Measurements from ENCODE around the gene KCTD4.
A peak's percentile ranks its signal among the peaks of the same experiment; 100 is the strongest.
"Not testable (repeated sequence)": the region's sequence is repeated elsewhere in the genome, so short reads cannot be mapped to it uniquely, and the experiment has no call there.

The KCTD4 gene

GRCh38 chr13:45216193-45216592 lies 15.3 kb upstream of the KCTD4 start:
- no peak for DNase-seq

- DNase-seq, result no peak
These were observed 14.7 kb upstream of the KCTD4 start for GRCh38 chr13:45215392-45216077.

- no peak for DNase-seq
These were observed 8.4 kb upstream of the KCTD4 start for GRCh38 chr13:45209229-45209628.

- no peak for DNase-seq
These were observed 7.3 kb upstream of the KCTD4 start for GRCh38 chr13:45208132-45208531.

GRCh38 chr13:45207319-45207718 lies 6.5 kb upstream of the KCTD4 start:
- peak in 1 of 51 donors; percentile 39 for DNase-seq

GRCh38 chr13:45206340-45206739 lies 5.5 kb upstream of the KCTD4 start:
- no peak for DNase-seq

GRCh38 chr13:45205124-45205523 lies 4.3 kb upstream of the KCTD4 start:
- no peak for DNase-seq

GRCh38 chr13:45199711-45200110 lies 1.1 kb downstream of the KCTD4 start:
- DNase-seq, result no peak

- DNase-seq, result no peak
These were observed 1.9 kb downstream of the KCTD4 start for GRCh38 chr13:45198924-45199323.

- no peak for DNase-seq
These were observed 2.8 kb downstream of the KCTD4 start for GRCh38 chr13:45198041-45198440.

GRCh38 chr13:45196622-45197021 lies 4.2 kb downstream of the KCTD4 start:
- DNase-seq, result no peak

- DNase-seq, result no peak
These were observed 4.7 kb downstream of the KCTD4 start for GRCh38 chr13:45196096-45196495.

- DNase-seq, result peak in 1 of 51 donors; percentile 44
These were observed 5.4 kb downstream of the KCTD4 start for GRCh38 chr13:45195421-45195820.

- peak in 42 of 51 donors; percentile 3 to 90 (median 58) for DNase-seq
These were observed 6.5 kb downstream of the KCTD4 start for GRCh38 chr13:45194081-45194939.

- DNase-seq, result no peak
These were observed 9.0 kb downstream of the KCTD4 start for GRCh38 chr13:45191874-45192273.

GRCh38 chr13:45189511-45189910 lies 11.3 kb downstream of the KCTD4 start:
- DNase-seq, result not testable (repeated sequence)

GRCh38 chr13:45189077-45189476 lies 11.8 kb downstream of the KCTD4 start:
- DNase-seq, result not testable (repeated sequence)

GRCh38 chr13:45185286-45185685 lies 15.6 kb downstream of the KCTD4 start:
- no peak for DNase-seq

GRCh38 chr13:45184693-45185092 lies 16.2 kb downstream of the KCTD4 start:
- DNase-seq, result no peak

- DNase-seq, result no peak
These were observed 19.9 kb downstream of the KCTD4 start for GRCh38 chr13:45180713-45181601.

- no peak for DNase-seq
These were observed 20.5 kb downstream of the KCTD4 start for GRCh38 chr13:45180303-45180702.

GRCh38 chr13:45179428-45179827 lies 21.4 kb downstream of the KCTD4 start:
- DNase-seq, result no peak

Data from hypothalamus (tissue), 51 donors.